Astrocyte of the cerebellum (primary cell): ENCODE results near the gene CGNL1.

Source experiments
- DNase-seq: peaks from one replicate; pipeline ENCODE4 v3.0.0-alpha.2; 2011; ENCODE audit warnings: low read depth
- H3K4me3 ChIP-seq: 2 replicates; pipeline ENCODE4 v1.5.1; 2011; ENCODE audit warnings: mild to moderate bottlenecking, low read depth, low read length, moderate library complexity
- in situ Hi-C: cut with HindIII; loops from 2 replicates; pipeline ENCODE4 v1.10.0; 2017; ENCODE audit warnings: low sequenced_read_pairs
- TF ChIP-seq, protein P1 (sequence below): IDR thresholded peaks from 2 replicates; pipeline ENCODE4 v1.5.1; 2012; ENCODE audit warnings: low read length, low read depth, moderate library complexity, mild to moderate bottlenecking; ENCODE audit errors: missing control alignments

Gene CGNL1

DNA sequence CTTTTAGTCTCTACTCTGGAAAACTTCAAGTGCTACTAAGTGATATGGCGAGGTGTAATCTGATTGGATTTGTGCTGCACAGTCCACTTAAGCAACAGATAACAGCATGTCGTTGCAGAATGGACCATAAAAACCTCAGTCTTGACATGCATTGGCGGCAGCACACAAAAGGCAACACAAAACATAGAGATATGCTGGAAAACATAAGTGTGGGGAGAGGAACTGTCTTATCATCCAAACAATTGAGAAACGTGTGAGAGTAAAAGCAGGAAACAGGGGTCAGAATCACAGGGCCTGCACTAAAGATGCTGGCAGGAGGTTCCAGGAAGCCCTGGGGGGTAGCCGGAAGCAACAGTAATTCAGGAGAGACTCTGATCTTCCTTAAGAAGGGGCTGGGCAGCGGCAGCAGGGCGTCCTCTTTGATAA lies 82.1 kb downstream of the CGNL1 start:
- no peak for DNase-seq
- no peak overlapping the region for H3K4me3 ChIP-seq
- in situ Hi-C loops = no loop called here
- TF ChIP-seq, protein P1, sequence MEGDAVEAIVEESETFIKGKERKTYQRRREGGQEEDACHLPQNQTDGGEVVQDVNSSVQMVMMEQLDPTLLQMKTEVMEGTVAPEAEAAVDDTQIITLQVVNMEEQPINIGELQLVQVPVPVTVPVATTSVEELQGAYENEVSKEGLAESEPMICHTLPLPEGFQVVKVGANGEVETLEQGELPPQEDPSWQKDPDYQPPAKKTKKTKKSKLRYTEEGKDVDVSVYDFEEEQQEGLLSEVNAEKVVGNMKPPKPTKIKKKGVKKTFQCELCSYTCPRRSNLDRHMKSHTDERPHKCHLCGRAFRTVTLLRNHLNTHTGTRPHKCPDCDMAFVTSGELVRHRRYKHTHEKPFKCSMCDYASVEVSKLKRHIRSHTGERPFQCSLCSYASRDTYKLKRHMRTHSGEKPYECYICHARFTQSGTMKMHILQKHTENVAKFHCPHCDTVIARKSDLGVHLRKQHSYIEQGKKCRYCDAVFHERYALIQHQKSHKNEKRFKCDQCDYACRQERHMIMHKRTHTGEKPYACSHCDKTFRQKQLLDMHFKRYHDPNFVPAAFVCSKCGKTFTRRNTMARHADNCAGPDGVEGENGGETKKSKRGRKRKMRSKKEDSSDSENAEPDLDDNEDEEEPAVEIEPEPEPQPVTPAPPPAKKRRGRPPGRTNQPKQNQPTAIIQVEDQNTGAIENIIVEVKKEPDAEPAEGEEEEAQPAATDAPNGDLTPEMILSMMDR = no peak

DNA sequence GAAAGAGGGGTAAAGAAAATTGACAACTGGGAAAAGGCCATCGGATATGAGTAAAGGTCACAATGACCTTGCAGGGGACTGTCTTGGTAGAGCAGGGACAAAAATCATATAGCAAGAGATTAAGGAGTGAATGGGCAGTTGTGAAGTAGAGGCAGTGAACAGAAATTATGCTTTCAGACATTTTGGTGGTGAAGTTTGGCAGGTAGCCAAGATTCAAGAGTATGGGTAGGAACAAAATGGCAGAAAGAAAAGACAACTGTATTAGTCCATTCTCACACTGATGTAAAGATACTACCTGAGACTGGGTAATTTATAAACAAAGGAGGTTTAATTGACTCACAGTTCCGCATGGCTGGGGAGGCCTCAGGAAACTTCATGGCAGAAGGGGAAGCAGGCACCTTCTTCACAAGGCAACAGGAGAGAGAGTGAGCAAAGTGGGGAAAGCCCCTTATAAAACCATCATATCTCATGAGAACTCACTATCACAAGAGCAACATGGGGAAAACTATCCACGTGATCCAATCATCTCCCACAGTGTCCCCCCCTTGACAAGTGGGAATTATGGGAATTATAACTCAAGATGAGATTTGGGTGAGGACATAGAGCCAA lies 84.0 kb downstream of the CGNL1 start:
- H3K4me3 ChIP-seq = no peak overlapping the region
- no peak for DNase-seq
- in situ Hi-C loops = no loop called here
- TF ChIP-seq, protein P1 = no peak

DNA sequence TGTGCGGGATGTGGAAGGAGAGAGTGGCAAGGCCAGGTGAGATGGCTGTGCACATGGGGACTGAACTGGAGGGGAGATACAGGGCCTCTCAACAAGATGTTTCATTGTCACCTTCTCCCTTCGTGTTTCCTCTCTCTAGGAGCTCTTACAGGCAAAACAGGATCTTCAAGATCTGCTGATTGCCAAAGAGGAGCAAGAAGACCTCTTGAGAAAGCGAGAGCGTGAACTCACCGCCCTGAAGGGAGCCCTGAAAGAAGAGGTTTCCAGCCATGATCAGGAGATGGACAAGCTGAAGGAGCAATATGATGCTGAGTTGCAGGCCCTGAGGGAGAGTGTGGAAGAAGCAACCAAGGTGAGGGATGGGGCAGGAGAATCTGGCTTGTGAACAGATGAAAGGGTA lies 85.2 kb downstream of the CGNL1 start:
- TF ChIP-seq, protein P1 = no peak
- H3K4me3 ChIP-seq = no peak overlapping the region
- DNase-seq = no peak
- in situ Hi-C loops = no loop called here

DNA sequence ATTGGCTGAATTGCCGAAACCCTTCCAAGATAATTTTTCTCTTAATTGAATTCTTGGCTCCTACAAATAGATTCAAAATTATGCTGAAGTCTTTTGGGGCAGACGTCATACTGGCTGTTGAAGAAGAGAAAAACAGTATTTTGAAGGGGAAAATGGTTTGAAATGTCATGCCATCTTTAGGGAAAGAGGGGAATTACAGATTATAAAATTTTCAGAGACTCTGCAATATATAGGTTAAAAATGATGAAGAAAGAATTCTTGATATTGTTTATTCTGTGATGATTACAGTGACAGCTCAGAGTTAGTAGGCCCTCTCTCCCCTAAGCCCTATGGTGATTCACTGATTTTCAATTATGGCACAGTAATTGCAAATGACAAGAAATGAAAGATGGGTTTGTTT lies 86.1 kb downstream of the CGNL1 start:
- DNase-seq = peak; percentile 8
- in situ Hi-C loops = no loop called here
- H3K4me3 ChIP-seq = no peak overlapping the region
- TF ChIP-seq, protein P1 = peak; percentile 20

DNA sequence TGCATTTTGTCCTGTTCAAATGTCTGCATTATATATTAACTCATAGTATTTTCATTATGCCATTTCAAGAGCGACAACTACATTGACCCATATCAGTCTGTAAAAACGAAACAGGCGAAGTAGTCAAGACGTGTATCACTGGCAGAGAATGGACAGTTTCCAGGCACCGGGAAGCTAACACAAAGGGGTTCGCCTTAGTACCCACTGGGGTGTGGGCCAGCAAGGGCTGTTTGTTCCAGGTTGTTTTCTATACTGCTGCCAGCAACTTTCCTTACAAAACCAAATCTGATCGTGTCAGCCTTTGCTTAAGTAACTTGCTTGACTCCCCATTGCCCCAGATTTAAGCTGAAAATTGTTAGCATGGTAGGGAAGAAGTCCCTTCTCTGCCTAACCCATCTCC lies 87.1 kb downstream of the CGNL1 start:
- H3K4me3 ChIP-seq = no peak overlapping the region
- in situ Hi-C loops = no loop called here
- no peak for DNase-seq
- TF ChIP-seq, protein P1 = no peak

DNA sequence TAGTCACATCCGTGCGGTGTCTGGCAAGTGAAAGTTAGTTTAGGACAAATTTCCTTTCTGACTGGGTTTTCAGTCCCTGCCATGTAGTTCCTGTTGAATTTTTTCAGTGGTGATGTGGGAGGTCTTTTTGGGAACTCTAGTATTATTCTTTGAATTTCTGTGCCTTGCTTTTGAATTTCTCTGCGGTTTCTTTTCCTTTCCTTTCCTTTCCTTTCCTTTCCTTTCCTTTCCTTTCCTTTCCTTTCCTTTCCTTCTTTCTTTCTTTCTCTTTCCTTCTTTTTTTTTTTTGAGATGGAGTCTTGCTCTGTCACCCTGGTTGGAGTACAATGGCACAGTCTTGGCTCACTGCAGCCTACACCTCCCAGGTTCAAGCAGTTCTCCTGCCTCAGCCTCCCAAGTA lies 88.2 kb downstream of the CGNL1 start:
- DNase-seq = no peak
- in situ Hi-C loops = no loop called here
- TF ChIP-seq, protein P1 = no peak
- no peak overlapping the region for H3K4me3 ChIP-seq
